Spleen (tissue), 7 donors: ENCODE measurements around the gene PRKAR2A.

Experiments
- CTCF ChIP-seq, 11 experiments: fragments of 200-600 bp in 7 of 11; fragments of 450-650 bp in 4 of 11; sonication (generic) in 4 of 11; IDR thresholded peaks in 8 of 11; conservative IDR thresholded peaks in 3 of 11; 1 replicate in 7 of 11; 2 replicates in 4 of 11; pipeline versions ENCODE4 v1.4.0 to v1.8.0; 2016 to 2021; ENCODE audit warnings: antibody characterized with exemption in 11 of 11, inconsistent platforms in 4 of 11, mild to moderate bottlenecking in 1 of 11
- POLR2A ChIP-seq, 3 donors: fragments of 450-650 bp; IDR thresholded peaks; one replicate each; pipeline ENCODE4 v1.5.1; 2017; ENCODE audit warnings: antibody characterized with exemption in 3 of 3, mild to moderate bottlenecking in 1 of 3
- POLR2AphosphoS5 ChIP-seq, 3 donors: sonication (generic); formaldehyde crosslinking; IDR thresholded peaks; one replicate each; pipeline ENCODE4 v1.5.1; 2017; ENCODE audit warnings: antibody characterized with exemption in 3 of 3
- donor health status: DM: no; HTN: no; CAD: no; lungs with moderate emphysema.
- donor health status: DM: no; HTN: no; CAD: no.
- donor health status: DM: no; HTN: no; CAD: no.

GRCh38 chr3:48896936-48897335, 49.3 kb upstream of the PRKAR2A start:
- no peak for TF ChIP-seq CTCF (IDR thresholded peaks at IDR 0.05 in 8 of 11, conservative IDR thresholded peaks at IDR 0.05 in 3 of 11)
- no peak for TF ChIP-seq POLR2A (IDR thresholded peaks at IDR 0.05)
- no peak for TF ChIP-seq POLR2AphosphoS5 (IDR thresholded peaks at IDR 0.05)
